ENCODE results near the gene PHACTR2.

Gene PHACTR2

DNA sequence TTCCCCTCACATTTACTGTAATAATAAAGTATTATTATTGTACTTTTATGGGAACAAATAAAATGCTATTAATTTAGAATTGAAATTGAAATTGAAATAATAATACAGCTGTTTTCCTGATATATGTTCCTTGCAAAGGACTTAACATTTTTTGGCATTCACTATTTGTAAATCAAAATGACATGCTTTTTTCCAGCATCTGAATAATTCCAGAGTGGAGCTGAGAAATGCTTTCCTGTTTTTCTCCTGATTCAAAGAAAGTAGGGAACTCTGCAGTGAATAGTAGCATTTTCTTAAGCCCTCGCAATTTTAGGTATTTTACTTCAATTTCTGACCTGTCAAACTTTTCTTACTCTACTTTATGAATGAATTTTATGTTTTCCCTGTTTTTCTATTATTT, 72.1 kb downstream of the PHACTR2 start:
- Histone ChIP-seq H3K79me2 (ENCODE audit: low read length) (no peaks in the 10 kb centered on the region), H3K36me3 (replicated peaks; ENCODE audit: insufficient read depth, low read length) (no peaks in the 10 kb centered on the region), H3K4me1 (ENCODE audit: low read length) (no peaks in the 10 kb centered on the region), H3K9me3 (replicated peaks; ENCODE audit: insufficient read depth, low read length) (no peaks in the 10 kb centered on the region), H3K4me3 (ENCODE audit: low read length) (no peak overlapping the region), H3K27ac (ENCODE audit: low read length) (no peak overlapping the region), H4K20me1 (ENCODE audit: insufficient read depth, low read length) (no peaks in the 10 kb centered on the region), H3K9me2 (replicated peaks; ENCODE audit: insufficient read depth, low read length) (no peaks in the 10 kb centered on the region), H3F3A (ENCODE audit: insufficient read depth, low read length) (no peaks in the 10 kb centered on the region), H2AFZ (ENCODE audit: low read length) (no peak overlapping the region), H3K4me2 (ENCODE audit: low read depth, low read length) (no peak overlapping the region), H3K9ac (ENCODE audit: low read length) (no peak overlapping the region), H3K27me3 (replicated peaks; ENCODE audit: insufficient read depth, low read length) (no peaks in the 10 kb centered on the region)
- no peak for TF ChIP-seq CTCF (IDR thresholded peaks at IDR 0.05; ENCODE audit: low read length)
- no peak for TF ChIP-seq EZH2phosphoT487 (IDR thresholded peaks at IDR 0.05; ENCODE audit: low read length)
- no peak for TF ChIP-seq EZH2 (optimal IDR thresholded peaks at IDR 0.05; ENCODE audit: low read depth, low read length)
- no peak for DNase-seq

- Histone ChIP-seq H3K4me2 (ENCODE audit: low read depth, low read length) (no peak overlapping the region), H3K27ac (ENCODE audit: low read length) (no peak overlapping the region), H3K9ac (ENCODE audit: low read length) (no peak overlapping the region), H4K20me1 (ENCODE audit: insufficient read depth, low read length) (no peaks in the 10 kb centered on the region), H3K4me1 (ENCODE audit: low read length) (no peaks in the 10 kb centered on the region), H3K9me3 (replicated peaks; ENCODE audit: insufficient read depth, low read length) (no peaks in the 10 kb centered on the region), H3K4me3 (ENCODE audit: low read length) (no peak overlapping the region), H3K27me3 (replicated peaks; ENCODE audit: insufficient read depth, low read length) (no peaks in the 10 kb centered on the region), H3K36me3 (replicated peaks; ENCODE audit: insufficient read depth, low read length) (no peaks in the 10 kb centered on the region), H3F3A (ENCODE audit: insufficient read depth, low read length) (no peaks in the 10 kb centered on the region), H3K79me2 (ENCODE audit: low read length) (no peaks in the 10 kb centered on the region), H2AFZ (ENCODE audit: low read length) (no peak overlapping the region), H3K9me2 (replicated peaks; ENCODE audit: insufficient read depth, low read length) (no peaks in the 10 kb centered on the region)
- TF ChIP-seq CTCF (IDR thresholded peaks at IDR 0.05; ENCODE audit: low read length) (no peak), EZH2 (optimal IDR thresholded peaks at IDR 0.05; ENCODE audit: low read depth, low read length) (no peak), EZH2phosphoT487 (IDR thresholded peaks at IDR 0.05; ENCODE audit: low read length) (no peak)
- no peak for DNase-seq
Measured at GRCh38 chr6:143750877-143751276, 73.1 kb downstream of the PHACTR2 start.

- TF ChIP-seq CTCF (IDR thresholded peaks at IDR 0.05; ENCODE audit: low read length) (no peak), EZH2phosphoT487 (IDR thresholded peaks at IDR 0.05; ENCODE audit: low read length) (no peak), EZH2 (optimal IDR thresholded peaks at IDR 0.05; ENCODE audit: low read depth, low read length) (no peak)
- H3K4me3 ChIP-seq (ENCODE audit: low read length): no peak overlapping the region
- H3K9me2 ChIP-seq (replicated peaks; ENCODE audit: insufficient read depth, low read length): no peaks in the 10 kb centered on the region
- no peaks in the 10 kb centered on the region for H4K20me1 ChIP-seq (ENCODE audit: insufficient read depth, low read length)
- H2AFZ ChIP-seq (ENCODE audit: low read length): no peak overlapping the region
- no peak overlapping the region for H3K27ac ChIP-seq (ENCODE audit: low read length)
- H3K36me3 ChIP-seq (replicated peaks; ENCODE audit: insufficient read depth, low read length): no peaks in the 10 kb centered on the region
- no peaks in the 10 kb centered on the region for H3K27me3 ChIP-seq (replicated peaks; ENCODE audit: insufficient read depth, low read length)
- H3K9me3 ChIP-seq (replicated peaks; ENCODE audit: insufficient read depth, low read length): no peaks in the 10 kb centered on the region
- DNase-seq: no peak
- H3K4me1 ChIP-seq (ENCODE audit: low read length): no peaks in the 10 kb centered on the region
- H3K9ac ChIP-seq (ENCODE audit: low read length): no peak overlapping the region
- no peaks in the 10 kb centered on the region for H3K79me2 ChIP-seq (ENCODE audit: low read length)
- no peak overlapping the region for H3K4me2 ChIP-seq (ENCODE audit: low read depth, low read length)
- H3F3A ChIP-seq (ENCODE audit: insufficient read depth, low read length): no peaks in the 10 kb centered on the region
Measured at GRCh38 chr6:143752459-143752858, 74.7 kb downstream of the PHACTR2 start.

All from MM.1S (cell line).